HG02970 (cell line): Measurements from ENCODE around the gene NCBP2.

Source experiments
- ATAC-seq: cut with Tn5 transposase; IDR thresholded peaks from one replicate; pipeline ENCODE4 v1.9.1; 2021; ENCODE audit warnings: mild to moderate bottlenecking, moderate library complexity, moderate number of reproducible peaks; ENCODE audit not compliant: unreplicated experiment, low FRiP score

NCBP2 gene

GRCh38 chr3:196942226-196942914 lies at the start of gene NCBP2:
NCBP2 (minus strand) TSS chr3:196942528; CDS start chr3:196942503, 25 bp downstream.
- peak; percentile 91 for ATAC-seq

DNA sequence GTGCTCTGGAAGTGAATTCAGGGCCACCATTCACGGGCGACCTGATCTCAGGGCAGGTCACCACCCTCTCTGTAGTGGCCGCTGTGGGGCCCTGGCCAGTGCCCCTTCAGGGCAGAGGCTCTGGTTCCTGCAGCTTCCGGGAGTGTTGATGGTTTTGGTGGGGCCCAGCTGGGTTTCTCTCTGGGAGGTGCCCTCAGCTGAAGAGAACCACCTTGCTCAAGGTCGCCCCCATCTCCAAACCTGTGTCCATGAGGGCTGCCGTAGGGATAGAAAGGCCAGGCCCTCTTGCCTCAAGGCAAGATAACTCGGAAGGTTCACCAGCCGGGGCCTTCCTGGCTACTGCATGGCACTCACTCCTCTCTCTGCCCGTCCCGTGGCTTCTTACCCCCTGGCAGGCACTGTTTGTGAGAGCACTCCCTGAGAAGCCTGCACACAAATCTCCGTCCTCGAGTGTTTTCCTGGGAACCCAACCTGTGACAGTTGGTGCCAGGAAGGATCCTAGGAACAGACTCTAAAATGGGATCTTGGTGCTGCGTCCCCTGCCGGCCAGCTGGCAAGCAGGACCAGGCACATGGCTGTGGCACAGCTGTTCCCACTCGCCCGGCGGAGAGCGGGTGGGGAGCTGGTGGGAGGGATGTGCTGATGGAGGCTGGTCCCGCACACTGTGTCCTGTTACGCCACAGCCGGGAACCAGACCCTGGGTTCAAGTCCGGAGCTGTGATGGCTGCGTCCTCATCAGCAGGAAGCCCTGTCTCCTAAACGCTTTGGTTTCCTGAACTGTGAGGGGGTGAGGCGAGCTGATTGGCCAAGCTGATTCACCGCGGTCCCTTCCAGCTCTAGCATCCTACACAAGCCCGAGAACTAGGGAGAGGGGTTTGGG lies 49.5 kb upstream of the NCBP2 start:
- ATAC-seq, result no peak

DNA sequence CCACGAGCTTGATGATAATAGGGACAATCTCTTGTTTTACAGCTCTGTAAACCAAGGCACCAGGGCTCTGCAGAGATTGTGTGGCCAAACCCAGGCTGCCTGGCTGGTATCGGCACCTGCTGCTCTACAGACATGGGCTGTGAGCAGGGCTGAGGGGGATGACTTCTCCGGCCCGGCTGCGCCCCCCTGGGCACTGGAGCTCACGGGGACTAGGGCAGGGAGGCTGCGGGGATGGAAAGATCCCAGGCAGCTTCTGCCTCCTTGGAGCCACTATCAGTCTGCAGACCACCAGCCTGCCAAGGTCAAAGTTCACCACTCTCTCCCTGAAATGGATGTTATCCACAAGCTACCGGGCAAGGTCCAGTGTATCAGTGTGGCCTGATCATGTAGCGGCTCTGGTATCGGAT lies 48.3 kb upstream of the NCBP2 start:
- no peak for ATAC-seq

GRCh38 chr3:196989721-196990262 lies 47.5 kb upstream of the NCBP2 start:
- no peak for ATAC-seq

- ATAC-seq, result no peak
Measured at GRCh38 chr3:196988241-196989029, 46.1 kb upstream of the NCBP2 start.

DNA sequence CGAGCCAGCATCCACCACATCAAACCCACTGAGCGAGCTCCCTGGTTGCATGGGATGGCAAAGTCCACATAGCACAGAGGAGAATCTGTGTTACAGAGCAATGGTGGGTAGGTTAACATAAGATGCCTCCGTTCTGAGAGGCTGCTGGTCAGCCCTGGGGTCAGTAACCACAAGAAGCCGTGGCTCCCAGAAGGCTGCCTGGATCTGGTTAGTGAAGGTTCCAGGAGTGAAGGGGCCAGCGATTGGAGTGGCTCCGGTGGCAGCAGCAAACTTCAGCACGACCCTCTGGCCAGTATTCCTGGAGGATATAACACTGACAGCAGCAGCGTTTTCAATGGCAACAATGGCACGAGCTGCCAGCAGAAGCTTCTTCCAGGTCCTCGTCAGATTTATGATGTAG lies 44.7 kb upstream of the NCBP2 start:
- no peak for ATAC-seq

DNA sequence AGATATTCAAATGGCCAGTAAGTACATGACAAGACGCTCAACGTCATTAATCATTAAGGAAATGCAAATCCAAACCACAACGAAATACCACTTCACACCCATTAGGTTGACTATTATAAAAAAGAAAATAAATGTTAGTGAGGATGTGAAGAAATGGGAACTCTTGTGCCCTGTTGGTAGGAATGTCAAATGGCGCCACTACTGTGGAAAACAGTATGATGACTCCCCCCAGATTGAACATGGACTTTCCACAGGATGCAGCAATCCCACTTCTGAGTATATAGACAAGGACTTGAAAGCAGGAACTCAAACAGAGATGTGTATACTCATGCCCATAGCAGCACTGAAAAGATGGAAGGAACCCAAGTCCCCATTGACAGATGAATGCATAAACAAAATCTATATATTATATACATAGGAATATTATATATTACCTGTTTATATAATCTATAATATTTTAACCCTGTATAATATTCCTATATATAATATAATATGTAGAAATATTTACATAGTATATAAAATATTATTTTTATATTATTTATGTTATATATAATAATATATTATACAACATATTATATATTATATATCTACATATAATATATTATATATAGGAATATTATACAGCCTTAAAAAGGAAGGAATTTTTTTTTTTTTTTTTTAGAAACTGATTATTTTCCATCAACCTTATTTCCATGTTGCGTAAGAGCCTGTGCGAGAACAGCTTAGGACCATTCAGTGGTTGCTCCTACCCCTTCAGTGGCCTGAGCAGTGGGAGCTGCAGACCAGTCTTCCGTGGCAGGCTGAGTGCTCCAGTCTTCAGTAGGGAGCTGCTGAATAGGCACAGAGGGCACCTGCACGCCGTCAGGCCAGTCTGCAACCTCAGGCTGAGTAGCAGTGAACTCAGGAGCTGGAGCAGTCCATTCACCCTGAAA lies 43.9 kb upstream of the NCBP2 start:
- ATAC-seq, result no peak

DNA sequence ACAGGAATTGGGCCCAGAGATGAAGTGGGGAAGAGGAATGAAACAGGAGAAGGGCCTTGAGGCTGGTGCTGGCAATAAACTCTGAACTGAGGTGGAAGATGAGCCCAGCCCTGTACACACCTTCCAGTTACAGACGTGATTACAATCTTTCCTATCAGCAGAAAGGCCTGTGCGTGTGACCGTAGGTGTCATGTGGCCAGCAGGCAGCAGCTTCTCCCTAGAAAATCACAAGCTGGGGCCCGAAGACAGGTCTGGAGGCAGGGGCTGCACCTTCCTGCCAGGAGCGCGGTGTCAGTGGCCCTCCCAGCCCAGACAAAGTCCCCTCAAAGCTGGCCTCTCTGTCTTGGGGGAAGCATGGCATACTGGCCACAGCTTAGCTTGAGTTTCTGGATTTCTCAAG lies 43.0 kb upstream of the NCBP2 start:
- ATAC-seq, result no peak

GRCh38 chr3:196983186-196983585 lies 40.9 kb upstream of the NCBP2 start:
- no peak for ATAC-seq

DNA sequence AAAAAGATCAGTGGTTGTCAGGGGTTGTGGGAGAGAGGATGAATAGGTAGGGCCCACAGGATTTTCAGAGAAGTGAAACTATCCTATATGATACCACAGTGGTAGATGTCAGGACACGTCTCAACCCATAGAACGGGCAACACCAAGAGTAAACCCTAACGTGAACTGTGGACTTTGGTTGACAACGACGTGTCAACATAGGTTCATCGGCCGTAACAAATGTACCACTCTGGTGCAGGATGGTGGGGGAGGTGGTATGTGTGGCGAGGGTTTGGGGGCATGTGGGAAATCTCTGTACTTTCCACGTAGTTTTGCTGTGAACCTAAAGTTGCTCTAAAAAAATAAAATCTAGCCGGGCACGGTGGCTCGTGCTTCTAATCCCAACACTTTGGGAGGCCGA lies 39.3 kb upstream of the NCBP2 start:
- ATAC-seq, result no peak

GRCh38 chr3:196979545-196979944 lies 37.2 kb upstream of the NCBP2 start:
- ATAC-seq, result no peak

GRCh38 chr3:196976941-196977340 lies 34.6 kb upstream of the NCBP2 start:
- no peak for ATAC-seq

- ATAC-seq, result no peak
Measured at GRCh38 chr3:196975349-196975748, 33.0 kb upstream of the NCBP2 start.

GRCh38 chr3:196974661-196975060 lies 32.3 kb upstream of the NCBP2 start:
- ATAC-seq, result no peak

- no peak for ATAC-seq
Measured at GRCh38 chr3:196971094-196971698, 28.9 kb upstream of the NCBP2 start.

DNA sequence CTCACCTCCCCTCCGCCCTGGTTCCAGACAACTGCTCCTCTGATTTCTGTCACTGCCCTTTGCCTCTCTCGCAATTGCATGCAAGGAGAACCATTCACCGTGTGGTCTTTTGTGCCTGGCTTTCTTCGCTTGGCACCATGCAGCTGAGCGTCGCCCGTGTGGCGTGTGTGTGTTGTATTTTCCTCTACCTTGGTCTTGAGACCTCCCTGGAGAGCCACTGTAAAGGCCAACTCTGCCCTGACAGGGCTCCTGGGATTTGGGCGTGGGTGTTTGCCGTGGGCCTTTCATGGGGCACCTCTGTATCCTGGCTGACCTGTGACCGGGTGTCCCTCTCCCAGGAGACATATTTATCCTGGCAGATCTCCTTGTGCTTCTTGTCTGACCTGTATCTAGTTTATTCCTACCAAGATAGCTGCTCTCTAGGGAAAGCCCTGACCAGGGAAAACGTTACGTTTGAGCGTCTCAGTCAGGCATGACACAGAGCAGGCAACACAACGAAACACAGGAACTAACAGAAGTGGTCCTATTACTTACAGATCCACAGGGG lies 28.3 kb upstream of the NCBP2 start:
- no peak for ATAC-seq

- peak; percentile 58 for ATAC-seq
Measured at GRCh38 chr3:196969660-196970546, 27.6 kb upstream of the NCBP2 start.

DNA sequence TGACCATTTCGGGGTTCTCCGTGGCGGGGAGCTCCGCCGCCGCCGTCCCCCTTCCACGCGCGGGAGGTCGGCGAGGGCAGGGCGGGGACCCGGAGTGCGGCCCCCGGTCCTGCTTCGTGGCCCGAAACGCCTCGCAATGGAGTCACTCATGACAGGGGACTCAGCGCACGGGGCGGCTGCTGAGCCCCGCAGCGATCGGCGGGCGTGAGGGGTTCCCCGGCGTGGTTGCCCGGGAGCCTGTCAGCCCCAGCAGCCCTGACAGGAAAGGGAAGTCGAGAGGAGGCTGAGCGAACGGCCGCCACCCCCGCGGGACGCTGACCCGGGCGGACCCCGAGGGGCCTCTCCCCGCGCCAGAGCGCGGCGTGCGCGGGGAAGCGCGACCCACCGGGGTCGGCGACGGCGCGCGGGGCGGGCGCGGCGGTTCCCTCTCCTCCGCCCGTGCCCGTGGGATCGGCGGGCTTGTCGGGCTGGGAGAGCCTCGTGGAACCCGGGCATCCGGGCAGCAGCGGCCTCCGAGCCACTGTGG lies 26.9 kb upstream of the NCBP2 start:
- ATAC-seq, result peak; percentile 40
